ENCODE results near the gene PLEKHM1.

The PLEKHM1 gene

GRCh38 chr17:45430006-45430737 is 60.3 kb downstream of the PLEKHM1 start:
- no peak for DNase-seq
- Histone ChIP-seq H3K36me3 (ENCODE audit: control insufficient read depth in 4 of 4, insufficient read depth in 4 of 4, low read length in 3 of 4) (peaks cover 0 to 11% (median 1%) of the 10 kb centered on the region in 4 experiments), H3K9me3 (ENCODE audit: control extremely low read depth in 1 of 5, control insufficient read depth in 4 of 5, insufficient read depth in 2 of 5, low read depth in 1 of 5, low read length in 4 of 5) (no peaks in the 10 kb centered on the region), H3K27ac (ENCODE audit: insufficient read depth in 1 of 2, low read depth in 1 of 2, low read length in 2 of 2, poor library complexity in 1 of 2, severe bottlenecking in 2 of 2) (no peak overlapping the region), H3K4me1 (ENCODE audit: control extremely low read depth in 1 of 4, control insufficient read depth in 4 of 4, insufficient read depth in 4 of 4, low read length in 3 of 4) (peaks cover 6 to 87% (median 71%) of the 10 kb centered on the region in 4 experiments), H3K4me3 (ENCODE audit: control insufficient read depth in 1 of 7, extremely low read depth in 1 of 7, insufficient read depth in 4 of 7, low read depth in 2 of 7, low read length in 6 of 7) (peak overlapping the region in 5 of 7 experiments; percentile 63 to 88 (median 75)), H3K27me3 (replicated peaks in 2 of 5; ENCODE audit: control insufficient read depth in 4 of 5, insufficient read depth in 5 of 5, low read length in 4 of 5) (no peaks in the 10 kb centered on the region)
- 92% methylated on average over 49 of the region's 68 CpGs for WGBS (ENCODE audit: insufficient coverage)
- ChIA-PET CTCF (interaction anchor here (7.8 kb wide), 1 partner anchor 34 kb away, joined by 123 read pairs; no protein-coding TSS in a partner anchor), POLR2A (interaction anchor here (1.1 kb wide), 2 partner anchors 16 to 119 kb away, joined by 3 to 4 read pairs; no protein-coding TSS in a partner anchor)

GRCh38 chr17:45429339-45430005 is 61.0 kb downstream of the PLEKHM1 start:
- Histone ChIP-seq H3K4me3 (ENCODE audit: control insufficient read depth in 1 of 7, extremely low read depth in 1 of 7, insufficient read depth in 4 of 7, low read depth in 2 of 7, low read length in 6 of 7) (peak overlapping the region in 4 of 7 experiments; percentile 38 to 54 (median 50)), H3K27me3 (replicated peaks in 2 of 5; ENCODE audit: control insufficient read depth in 4 of 5, insufficient read depth in 5 of 5, low read length in 4 of 5) (no peaks in the 10 kb centered on the region), H3K27ac (ENCODE audit: insufficient read depth in 1 of 2, low read depth in 1 of 2, low read length in 2 of 2, poor library complexity in 1 of 2, severe bottlenecking in 2 of 2) (no peak overlapping the region), H3K4me1 (ENCODE audit: control extremely low read depth in 1 of 4, control insufficient read depth in 4 of 4, insufficient read depth in 4 of 4, low read length in 3 of 4) (peaks cover 6 to 87% (median 73%) of the 10 kb centered on the region in 4 experiments), H3K9me3 (ENCODE audit: control extremely low read depth in 1 of 5, control insufficient read depth in 4 of 5, insufficient read depth in 2 of 5, low read depth in 1 of 5, low read length in 4 of 5) (no peaks in the 10 kb centered on the region), H3K36me3 (ENCODE audit: control insufficient read depth in 4 of 4, insufficient read depth in 4 of 4, low read length in 3 of 4) (peaks cover 0 to 11% (median under 1%) of the 10 kb centered on the region in 4 experiments)
- ChIA-PET CTCF (interaction anchor here (1.3 to 7.8 kb wide), 3 partner anchors 21 to 210 kb away, joined by 4 to 123 read pairs (median 45); no protein-coding TSS in a partner anchor), POLR2A (interaction anchor here (1.1 kb wide), 1 partner anchor 11 kb away, joined by 3 read pairs; no protein-coding TSS in a partner anchor)
- no peak for DNase-seq
- WGBS (ENCODE audit: insufficient coverage): 90% methylated on average over 81 of the region's 82 CpGs

GRCh38 chr17:45428931-45429338 is 61.6 kb downstream of the PLEKHM1 start:
- POLR2A ChIA-PET: interaction anchor here (1.1 kb wide), 1 partner anchor 12 kb away, joined by 3 read pairs; no protein-coding TSS in a partner anchor
- H3K9me3 ChIP-seq (ENCODE audit: control extremely low read depth in 1 of 5, control insufficient read depth in 4 of 5, insufficient read depth in 2 of 5, low read depth in 1 of 5, low read length in 4 of 5): no peaks in the 10 kb centered on the region
- H3K27ac ChIP-seq (ENCODE audit: insufficient read depth in 1 of 2, low read depth in 1 of 2, low read length in 2 of 2, poor library complexity in 1 of 2, severe bottlenecking in 2 of 2): peak overlapping the region; percentile 58 to 63
- CTCF ChIA-PET: interaction anchor here (0.6 to 7.8 kb wide), 7 partner anchors 11 to 209 kb away, joined by 3 to 123 read pairs (median 6); no protein-coding TSS in a partner anchor
- H3K4me3 ChIP-seq (ENCODE audit: control insufficient read depth in 1 of 7, extremely low read depth in 1 of 7, insufficient read depth in 4 of 7, low read depth in 2 of 7, low read length in 6 of 7): peak overlapping the region in 5 of 7 experiments; percentile 27 to 59 (median 53)
- H3K4me1 ChIP-seq (ENCODE audit: control extremely low read depth in 1 of 4, control insufficient read depth in 4 of 4, insufficient read depth in 4 of 4, low read length in 3 of 4): peaks cover 6 to 92% (median 74%) of the 10 kb centered on the region in 4 experiments
- H3K36me3 ChIP-seq (ENCODE audit: control insufficient read depth in 4 of 4, insufficient read depth in 4 of 4, low read length in 3 of 4): peaks cover 0 to 11% (median 1%) of the 10 kb centered on the region in 4 experiments
- H3K27me3 ChIP-seq (replicated peaks in 2 of 5; ENCODE audit: control insufficient read depth in 4 of 5, insufficient read depth in 5 of 5, low read length in 4 of 5): no peaks in the 10 kb centered on the region
- 17% methylated on average over 10 of the region's 15 CpGs for WGBS (ENCODE audit: insufficient coverage)
- peak in 2 of 3 donors; percentile 74 to 80 for DNase-seq

GRCh38 chr17:45428050-45428617 is 62.4 kb downstream of the PLEKHM1 start:
- Histone ChIP-seq H3K36me3 (ENCODE audit: control insufficient read depth in 4 of 4, insufficient read depth in 4 of 4, low read length in 3 of 4) (peaks cover 0 to 11% (median 1%) of the 10 kb centered on the region in 4 experiments), H3K27ac (ENCODE audit: insufficient read depth in 1 of 2, low read depth in 1 of 2, low read length in 2 of 2, poor library complexity in 1 of 2, severe bottlenecking in 2 of 2) (peak overlapping the region; percentile 40 to 63), H3K4me3 (ENCODE audit: control insufficient read depth in 1 of 7, extremely low read depth in 1 of 7, insufficient read depth in 4 of 7, low read depth in 2 of 7, low read length in 6 of 7) (peak overlapping the region in 5 of 7 experiments; percentile 32 to 59 (median 53)), H3K27me3 (replicated peaks in 2 of 5; ENCODE audit: control insufficient read depth in 4 of 5, insufficient read depth in 5 of 5, low read length in 4 of 5) (no peaks in the 10 kb centered on the region), H3K4me1 (ENCODE audit: control extremely low read depth in 1 of 4, control insufficient read depth in 4 of 4, insufficient read depth in 4 of 4, low read length in 3 of 4) (peaks cover 6 to 89% (median 71%) of the 10 kb centered on the region in 4 experiments), H3K9me3 (ENCODE audit: control extremely low read depth in 1 of 5, control insufficient read depth in 4 of 5, insufficient read depth in 2 of 5, low read depth in 1 of 5, low read length in 4 of 5) (no peaks in the 10 kb centered on the region)
- POLR2A ChIA-PET: no interaction called here
- DNase-seq: peak; percentile 90 to 97 (median 97)
- CTCF ChIA-PET: interaction anchor here (0.6 to 7.8 kb wide), 7 partner anchors 12 to 209 kb away, joined by 3 to 123 read pairs (median 6); no protein-coding TSS in a partner anchor
- 2% methylated on average over 19 of the region's 26 CpGs for WGBS (ENCODE audit: insufficient coverage)

GRCh38 chr17:45427181-45427835 is 63.2 kb downstream of the PLEKHM1 start:
- Histone ChIP-seq H3K9me3 (ENCODE audit: control extremely low read depth in 1 of 5, control insufficient read depth in 4 of 5, insufficient read depth in 2 of 5, low read depth in 1 of 5, low read length in 4 of 5) (no peaks in the 10 kb centered on the region), H3K27me3 (replicated peaks in 2 of 5; ENCODE audit: control insufficient read depth in 4 of 5, insufficient read depth in 5 of 5, low read length in 4 of 5) (no peaks in the 10 kb centered on the region), H3K27ac (ENCODE audit: insufficient read depth in 1 of 2, low read depth in 1 of 2, low read length in 2 of 2, poor library complexity in 1 of 2, severe bottlenecking in 2 of 2) (peak overlapping the region in 1 of 2 experiments; percentile 63), H3K4me3 (ENCODE audit: control insufficient read depth in 1 of 7, extremely low read depth in 1 of 7, insufficient read depth in 4 of 7, low read depth in 2 of 7, low read length in 6 of 7) (no peak overlapping the region), H3K36me3 (ENCODE audit: control insufficient read depth in 4 of 4, insufficient read depth in 4 of 4, low read length in 3 of 4) (peaks cover 0 to 11% (median 1%) of the 10 kb centered on the region in 4 experiments), H3K4me1 (ENCODE audit: control extremely low read depth in 1 of 4, control insufficient read depth in 4 of 4, insufficient read depth in 4 of 4, low read length in 3 of 4) (peaks cover 6 to 83% (median 64%) of the 10 kb centered on the region in 4 experiments)
- POLR2A ChIA-PET: no interaction called here
- 94% methylated on average over 9 of the region's 11 CpGs for WGBS (ENCODE audit: insufficient coverage)
- no peak for DNase-seq
- CTCF ChIA-PET: interaction anchor here (1.3 to 7.8 kb wide), 6 partner anchors 14 to 43 kb away, joined by 6 to 123 read pairs (median 21); no protein-coding TSS in a partner anchor

- Histone ChIP-seq H3K4me1 (ENCODE audit: control extremely low read depth in 1 of 4, control insufficient read depth in 4 of 4, insufficient read depth in 4 of 4, low read length in 3 of 4) (peaks cover 6 to 76% (median 58%) of the 10 kb centered on the region in 4 experiments), H3K27me3 (replicated peaks in 2 of 5; ENCODE audit: control insufficient read depth in 4 of 5, insufficient read depth in 5 of 5, low read length in 4 of 5) (no peaks in the 10 kb centered on the region), H3K27ac (ENCODE audit: insufficient read depth in 1 of 2, low read depth in 1 of 2, low read length in 2 of 2, poor library complexity in 1 of 2, severe bottlenecking in 2 of 2) (no peak overlapping the region), H3K9me3 (ENCODE audit: control extremely low read depth in 1 of 5, control insufficient read depth in 4 of 5, insufficient read depth in 2 of 5, low read depth in 1 of 5, low read length in 4 of 5) (no peaks in the 10 kb centered on the region), H3K36me3 (ENCODE audit: control insufficient read depth in 4 of 4, insufficient read depth in 4 of 4, low read length in 3 of 4) (peaks cover 0 to 14% (median 1%) of the 10 kb centered on the region in 4 experiments), H3K4me3 (ENCODE audit: control insufficient read depth in 1 of 7, extremely low read depth in 1 of 7, insufficient read depth in 4 of 7, low read depth in 2 of 7, low read length in 6 of 7) (no peak overlapping the region)
- WGBS (ENCODE audit: insufficient coverage): 95% methylated on average over 4 of the region's 7 CpGs
- DNase-seq: no peak
- ChIA-PET CTCF (interaction anchor here (0.7 to 7.8 kb wide), 7 partner anchors 9 to 44 kb away, joined by 3 to 123 read pairs (median 9); no protein-coding TSS in a partner anchor), POLR2A (interaction anchor here (0.5 to 0.6 kb wide), 2 partner anchors 36 to 357 kb away, joined by 4 to 6 read pairs; partner anchors contain the start of gene CRHR1)
Observed at GRCh38 chr17:45426561-45426960, 64.0 kb downstream of the PLEKHM1 start.

Measured in common myeloid progenitor, CD34-positive (primary cell).